Lower leg skin (tissue), 4 donors: ENCODE results near the gene PIGQ. TPM values are rescaled to one million over a fixed set of nuclear protein-coding genes. Genes with fewer than 3 reads are reported as not detected.

Experiments
- DNase-seq, 2 donors: peaks; one replicate each; pipeline ENCODE4 v3.0.0-alpha.2; 2019; ENCODE audit warnings: low spot score in 2 of 2
- H3K4me3 ChIP-seq: fragments of 200-600 bp; sonication (generic); 2 replicates; pipeline ENCODE4 v1.5.1; 2017; ENCODE audit warnings: mild to moderate bottlenecking, low read depth; ENCODE audit not compliant: poor library complexity, severe bottlenecking
- POLR2A ChIP-seq, 2 donors: fragments of 450-650 bp; IDR thresholded peaks; one replicate each; pipeline ENCODE4 v1.6.1; 2016 to 2017; ENCODE audit warnings: antibody characterized with exemption in 2 of 2, mild to moderate bottlenecking in 1 of 2, moderate library complexity in 1 of 2
- WGBS, 2 donors: methylation state at CpG; one replicate each; pipeline ENCODE4 v1.1.5; 2018; 5-methylcytosine and 5-hydroxymethylcytosine counted together
- intact Hi-C: fragments of 100-400 bp; cut with DNase I; formaldehyde crosslinking; loops from one replicate; pipeline ENCODE4 v1.15.0; 2023; ENCODE audit warnings: low total_unique reads
- total RNA-seq, 4 donors: library from RNA; depleted of rRNA; stranded (reverse); fragments of >200 nt; gene quantifications; one replicate each; pipeline ENCODE4 v1.1.0, GENCODE V29; 2016
- TF ChIP-seq, protein P1 (sequence below), 3 donors: fragments of 450-650 bp; IDR thresholded peaks; one replicate each; pipeline ENCODE4 v1.5.1; 2016; ENCODE audit warnings: antibody characterized with exemption in 3 of 3, mild to moderate bottlenecking in 3 of 3, moderate library complexity in 2 of 3

Gene PIGQ
- total RNA-seq, 4 donors from 2014 or later: 33.2 to 46.1 (median 43.5) TPM

DNA sequence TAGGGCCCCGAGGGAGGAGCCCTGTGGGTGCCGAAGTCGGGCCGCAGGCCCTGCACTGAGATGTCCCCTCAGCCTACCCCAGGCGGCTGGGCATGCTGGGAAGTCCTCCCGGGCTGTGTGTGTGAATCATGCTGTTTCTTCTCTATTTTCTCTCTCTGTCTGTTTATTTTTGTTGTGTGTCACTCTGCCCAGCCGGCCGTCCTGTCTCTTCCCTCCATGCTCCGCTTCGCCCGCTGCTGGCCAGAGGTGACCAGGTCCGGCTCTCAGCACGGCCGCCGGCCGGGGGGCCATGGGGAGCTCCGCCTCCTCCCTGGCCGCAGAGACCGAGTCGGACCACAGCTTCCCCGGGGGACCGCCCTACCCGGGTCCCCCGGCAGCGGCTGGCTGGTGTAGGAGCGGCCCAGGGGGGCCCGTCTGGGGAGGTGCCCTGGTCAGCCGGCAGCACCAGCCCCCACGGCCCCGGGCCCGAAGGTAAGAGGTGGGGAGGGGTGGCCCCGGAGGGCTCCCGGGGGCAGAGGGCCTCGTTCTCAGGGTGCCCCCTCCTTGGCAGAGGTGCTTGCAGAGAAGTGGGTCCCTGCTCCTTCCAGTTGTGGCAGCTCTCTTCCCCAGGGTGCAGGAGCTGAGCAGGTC is 29.8 kb upstream of the PIGQ start:
- no peak overlapping the region for H3K4me3 ChIP-seq
- TF ChIP-seq, protein P1, sequence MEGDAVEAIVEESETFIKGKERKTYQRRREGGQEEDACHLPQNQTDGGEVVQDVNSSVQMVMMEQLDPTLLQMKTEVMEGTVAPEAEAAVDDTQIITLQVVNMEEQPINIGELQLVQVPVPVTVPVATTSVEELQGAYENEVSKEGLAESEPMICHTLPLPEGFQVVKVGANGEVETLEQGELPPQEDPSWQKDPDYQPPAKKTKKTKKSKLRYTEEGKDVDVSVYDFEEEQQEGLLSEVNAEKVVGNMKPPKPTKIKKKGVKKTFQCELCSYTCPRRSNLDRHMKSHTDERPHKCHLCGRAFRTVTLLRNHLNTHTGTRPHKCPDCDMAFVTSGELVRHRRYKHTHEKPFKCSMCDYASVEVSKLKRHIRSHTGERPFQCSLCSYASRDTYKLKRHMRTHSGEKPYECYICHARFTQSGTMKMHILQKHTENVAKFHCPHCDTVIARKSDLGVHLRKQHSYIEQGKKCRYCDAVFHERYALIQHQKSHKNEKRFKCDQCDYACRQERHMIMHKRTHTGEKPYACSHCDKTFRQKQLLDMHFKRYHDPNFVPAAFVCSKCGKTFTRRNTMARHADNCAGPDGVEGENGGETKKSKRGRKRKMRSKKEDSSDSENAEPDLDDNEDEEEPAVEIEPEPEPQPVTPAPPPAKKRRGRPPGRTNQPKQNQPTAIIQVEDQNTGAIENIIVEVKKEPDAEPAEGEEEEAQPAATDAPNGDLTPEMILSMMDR (IDR thresholded peaks at IDR 0.05): no peak
- no peak for TF ChIP-seq POLR2A (IDR thresholded peaks at IDR 0.05)
- WGBS, 2 donors: 91 to 92% methylated on average over 34 of the region's 34 CpGs
- no peak for DNase-seq
- intact Hi-C loops: loop anchor here (10.0 kb wide), 1 partner anchor 125 kb away; the partner anchor contains the start of gene RHOT2

- no peak overlapping the region for H3K4me3 ChIP-seq
- TF ChIP-seq POLR2A (IDR thresholded peaks at IDR 0.05): no peak
- TF ChIP-seq, protein P1 (IDR thresholded peaks at IDR 0.05): no peak
- no peak for DNase-seq
- 85 to 89% methylated on average over 15 to 26 of the region's 29 CpGs for WGBS, 2 donors
- intact Hi-C loops: loop anchor here (10.0 kb wide), 1 partner anchor 124 kb away; the partner anchor contains the start of gene RHOT2
These were observed 29.0 kb upstream of the PIGQ start for GRCh38 chr16:540645-541340.

DNA sequence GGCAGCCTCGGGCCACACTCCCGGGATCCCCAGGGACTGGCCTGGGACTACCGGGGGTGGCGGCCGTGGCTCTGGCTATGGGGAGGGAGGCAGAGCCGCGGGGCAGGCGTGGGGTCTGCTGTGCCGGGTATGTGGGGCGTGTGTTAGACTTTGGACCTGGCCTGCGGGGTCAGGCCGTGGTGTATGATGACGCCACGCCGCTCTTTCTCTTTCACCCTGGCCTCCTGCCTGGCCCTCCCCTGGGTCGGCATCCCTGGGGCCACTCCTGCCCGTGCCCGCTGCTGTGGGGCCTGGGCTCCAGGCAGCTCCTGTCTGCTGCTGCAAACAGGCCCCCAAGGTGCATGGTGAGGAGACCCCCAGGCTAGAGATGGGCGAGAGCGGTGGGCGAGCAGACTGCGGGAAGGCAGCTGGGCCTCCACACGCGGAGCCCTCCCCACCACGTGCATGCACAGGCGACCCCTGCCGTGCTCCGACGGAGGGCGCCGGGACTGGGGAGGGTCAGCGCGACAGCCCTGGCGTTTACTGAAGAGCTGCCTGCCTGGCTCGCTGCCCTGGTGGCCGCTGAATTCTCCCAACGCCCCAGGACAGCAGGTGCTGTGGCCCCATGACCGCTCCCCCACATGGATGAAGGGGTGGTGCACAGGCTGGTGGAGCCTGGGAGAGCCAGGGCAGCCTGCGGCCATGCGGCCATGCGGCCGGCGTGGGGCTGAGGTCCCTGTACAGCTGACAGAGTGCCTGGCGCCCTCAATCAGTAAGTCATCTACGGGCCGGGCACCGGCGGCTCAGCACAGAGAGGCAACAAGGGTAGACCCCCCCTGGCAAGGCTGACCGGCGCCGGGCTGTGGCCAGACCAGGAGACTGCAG is 26.2 kb upstream of the PIGQ start:
- DNase-seq: no peak
- 90 to 95% methylated on average over 44 to 46 of the region's 51 CpGs for WGBS, 2 donors
- H3K4me3 ChIP-seq: no peak overlapping the region
- TF ChIP-seq POLR2A (IDR thresholded peaks at IDR 0.05): no peak
- TF ChIP-seq, protein P1 (IDR thresholded peaks at IDR 0.05): no peak
- intact Hi-C loops: loop anchor here (10.0 kb wide), 1 partner anchor 121 kb away; the partner anchor contains the start of gene RHOT2

DNA sequence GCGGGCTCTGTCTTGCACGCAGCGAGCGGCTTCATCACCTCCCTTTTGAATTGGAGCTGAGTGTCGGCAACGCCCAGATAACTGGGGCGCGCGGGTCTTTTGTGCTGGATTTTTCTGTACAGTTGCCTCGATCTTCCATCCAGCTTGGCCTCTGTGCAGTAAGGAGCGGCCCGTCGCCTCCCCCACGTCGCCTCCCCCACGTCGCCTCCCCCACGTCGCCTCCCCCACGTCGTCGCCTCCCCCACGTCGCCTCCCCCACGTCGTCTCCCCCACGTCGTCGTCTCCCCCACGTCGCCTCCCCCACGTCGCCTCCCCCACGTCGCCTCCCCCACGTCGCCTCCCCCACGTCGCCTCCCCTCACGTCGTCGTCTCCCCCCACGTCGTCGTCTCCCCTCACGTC is 25.3 kb upstream of the PIGQ start:
- 93 to 96% methylated on average over 28 to 45 of the region's 46 CpGs for WGBS, 2 donors
- no peak for DNase-seq
- intact Hi-C loops: loop anchor here (10.0 kb wide), 1 partner anchor 120 kb away; the partner anchor contains the start of gene RHOT2
- no peak overlapping the region for H3K4me3 ChIP-seq
- TF ChIP-seq POLR2A (IDR thresholded peaks at IDR 0.05): no peak
- TF ChIP-seq, protein P1 (IDR thresholded peaks at IDR 0.05): no peak

DNA sequence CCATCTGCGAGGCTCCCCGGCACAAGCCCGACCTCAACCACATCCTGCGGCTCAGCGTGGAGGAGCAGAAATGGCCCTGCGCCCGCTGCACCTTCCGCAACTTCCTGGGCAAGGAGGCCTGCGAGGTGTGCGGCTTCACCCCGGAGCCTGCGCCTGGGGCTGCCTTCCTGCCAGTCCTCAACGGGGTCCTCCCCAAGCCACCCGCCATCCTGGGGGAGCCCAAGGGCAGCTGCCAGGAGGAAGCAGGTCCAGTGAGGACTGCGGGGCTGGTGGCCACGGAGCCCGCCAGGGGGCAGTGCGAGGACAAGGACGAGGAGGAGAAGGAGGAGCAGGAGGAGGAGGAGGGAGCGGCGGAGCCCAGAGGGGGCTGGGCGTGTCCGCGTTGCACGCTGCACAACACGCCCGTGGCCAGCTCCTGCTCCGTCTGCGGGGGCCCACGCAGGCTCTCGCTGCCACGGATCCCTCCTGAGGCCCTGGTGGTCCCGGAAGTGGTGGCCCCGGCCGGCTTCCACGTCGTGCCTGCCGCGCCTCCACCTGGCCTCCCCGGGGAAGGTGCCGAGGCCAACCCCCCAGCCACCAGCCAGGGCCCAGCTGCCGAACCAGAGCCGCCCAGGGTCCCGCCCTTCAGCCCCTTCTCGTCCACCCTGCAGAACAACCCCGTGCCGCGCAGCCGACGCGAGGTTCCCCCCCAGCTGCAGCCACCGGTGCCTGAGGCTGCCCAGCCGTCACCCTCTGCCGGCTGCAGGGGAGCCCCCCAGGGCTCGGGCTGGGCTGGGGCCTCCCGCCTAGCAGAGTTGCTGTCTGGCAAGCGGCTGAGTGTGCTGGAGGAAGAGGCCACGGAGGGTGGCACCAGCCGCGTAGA is 22.6 kb upstream of the PIGQ start:
- no peak for TF ChIP-seq POLR2A (IDR thresholded peaks at IDR 0.05)
- no peak overlapping the region for H3K4me3 ChIP-seq
- peak in 1 of 2 donors; percentile 54 for DNase-seq
- 56 to 70% methylated on average over 22 to 41 of the region's 60 CpGs for WGBS, 2 donors
- intact Hi-C loops: loop anchor here (10.0 kb wide), 1 partner anchor 118 kb away; the partner anchor contains the start of gene RHOT2
